Fibroblast of lung (primary cell): Measurements from ENCODE around the gene C3orf18. TPM values are rescaled to one million over a fixed set of nuclear protein-coding genes. Genes with fewer than 3 reads are reported as not detected.

ENCODE experiments used
- DNase-seq, 2 donors: peaks; one replicate each; pipeline versions ENCODE4 v3.0.0 to v3.0.0-alpha.2; 2010; ENCODE audit warnings: low read depth in 2 of 2
- H2AFZ ChIP-seq: 2 replicates; pipeline ENCODE4 v1.5.1; 2012; ENCODE audit warnings: low read length, control low read depth, inconsistent platforms
- H3K27ac ChIP-seq: 2 replicates; pipeline ENCODE4 v1.5.1; 2011; ENCODE audit warnings: low read length, control low read depth; ENCODE audit not compliant: insufficient read depth
- H3K27me3 ChIP-seq: 2 replicates; pipeline ENCODE4 v1.5.1; 2011; ENCODE audit warnings: mild to moderate bottlenecking, low read length; ENCODE audit not compliant: control insufficient read depth, insufficient read depth
- H3K36me3 ChIP-seq: 2 replicates; pipeline ENCODE4 v1.5.1; 2011; ENCODE audit warnings: low read length; ENCODE audit not compliant: control insufficient read depth, insufficient read depth
- H3K4me1 ChIP-seq: 2 replicates; pipeline ENCODE4 v1.5.1; 2011; ENCODE audit warnings: low read length; ENCODE audit not compliant: control insufficient read depth, insufficient read depth; ENCODE audit errors: extremely low read depth
- H3K4me2 ChIP-seq: 2 replicates; pipeline ENCODE4 v1.5.1; 2011; ENCODE audit warnings: low read length, control low read depth; ENCODE audit not compliant: insufficient read depth; ENCODE audit errors: extremely low read depth
- H3K4me3 ChIP-seq, 4 experiments: fragments of 200-600 bp in 1 of 4; sonication (generic) in 1 of 4; replicated peaks in 1 of 4; 2 replicates each; pipeline ENCODE4 v1.5.1; 2011 to 2016; ENCODE audit warnings: low read length in 4 of 4, low read depth in 3 of 4, mild to moderate bottlenecking in 3 of 4, control low read depth in 2 of 4, inconsistent platforms in 1 of 4, mixed read lengths in 1 of 4; ENCODE audit not compliant: insufficient read depth in 1 of 4; ENCODE audit errors: control extremely low read depth in 1 of 4
- H3K79me2 ChIP-seq: 2 replicates; pipeline ENCODE4 v1.5.1; 2012; ENCODE audit warnings: mild to moderate bottlenecking, low read length, inconsistent platforms; ENCODE audit not compliant: control insufficient read depth, insufficient read depth
- H3K9ac ChIP-seq: 2 replicates; pipeline ENCODE4 v1.5.1; 2011; ENCODE audit warnings: mild to moderate bottlenecking, low read length, control low read depth; ENCODE audit not compliant: insufficient read depth
- H3K9me3 ChIP-seq: 2 replicates; pipeline ENCODE4 v1.5.1; 2012; ENCODE audit warnings: low read depth, low read length; ENCODE audit not compliant: control insufficient read depth, insufficient read depth
- H4K20me1 ChIP-seq: 2 replicates; pipeline ENCODE4 v1.5.1; 2011; ENCODE audit warnings: low read length; ENCODE audit not compliant: control insufficient read depth, insufficient read depth; ENCODE audit errors: extremely low read depth
- CTCF ChIP-seq, 2 donors: IDR thresholded peaks in 1 of 2; conservative IDR thresholded peaks in 1 of 2; 1 replicate in 1 of 2; 2 replicates in 1 of 2; pipeline ENCODE4 v1.5.1; 2011 to 2012; ENCODE audit warnings: low read length in 2 of 2, control low read depth in 1 of 2, inconsistent platforms in 1 of 2, low read depth in 1 of 2, mild to moderate bottlenecking in 1 of 2
- EZH2 ChIP-seq: IDR thresholded peaks from 2 replicates; pipeline ENCODE4 v1.5.1; 2012; ENCODE audit warnings: low read length, control low read depth, mild to moderate bottlenecking; ENCODE audit errors: missing control alignments
- polyA plus RNA-seq, 2 donors: library from polyadenylated mRNA; depleted of rRNA in 1 of 2; stranded (reverse) in 1 of 2; unstranded in 1 of 2; fragments of >200 nt; gene quantifications; 2 replicates each; pipeline ENCODE4 v1.2.1, GENCODE V29; 2011 to 2012; ENCODE audit warnings: missing spikeins in 1 of 2
- total RNA-seq: library from RNA; depleted of rRNA; stranded (reverse); fragments of >200 nt; gene quantifications from 2 replicates; pipeline ENCODE4 v1.2.1, GENCODE V29; 2014

Gene C3orf18
- total and polyA plus RNA-seq, 2 donors (not counting 1 experiment from before 2014, with no cell fraction given): 8.7 to 25.8 TPM

- Histone ChIP-seq H3K27me3 (no peaks in the 10 kb centered on the region), H3K4me2 (no peak overlapping the region), H3K79me2 (no peaks in the 10 kb centered on the region), H3K9me3 (no peaks in the 10 kb centered on the region), H4K20me1 (no peaks in the 10 kb centered on the region), H3K4me3 (no peak overlapping the region), H2AFZ (no peak overlapping the region), H3K9ac (no peak overlapping the region), H3K36me3 (no peaks in the 10 kb centered on the region), H3K4me1 (no peaks in the 10 kb centered on the region), H3K27ac (no peak overlapping the region)
- no peak for DNase-seq
- TF ChIP-seq EZH2 (no peak), CTCF (conservative IDR thresholded peaks at IDR 0.05 in 1 of 2, IDR thresholded peaks at IDR 0.05 in 1 of 2; ENCODE audit: low read depth in 1 of 2, low read length in 2 of 2) (no peak)
Measured at GRCh38 chr3:50585919-50586762, 18.6 kb upstream of the C3orf18 start.

- TF ChIP-seq EZH2 (no peak), CTCF (conservative IDR thresholded peaks at IDR 0.05 in 1 of 2, IDR thresholded peaks at IDR 0.05 in 1 of 2; ENCODE audit: low read depth in 1 of 2, low read length in 2 of 2) (no peak)
Measured at GRCh38 chr3:50584391-50584790, 16.8 kb upstream of the C3orf18 start.

GRCh38 chr3:50583897-50584296 lies 16.4 kb upstream of the C3orf18 start:
- no peak overlapping the region for H3K9ac ChIP-seq
- no peaks in the 10 kb centered on the region for H3K79me2 ChIP-seq
- peaks cover 2% of the 10 kb centered on the region for H3K36me3 ChIP-seq
- no peaks in the 10 kb centered on the region for H4K20me1 ChIP-seq
- TF ChIP-seq EZH2 (no peak), CTCF (conservative IDR thresholded peaks at IDR 0.05 in 1 of 2, IDR thresholded peaks at IDR 0.05 in 1 of 2; ENCODE audit: low read depth in 1 of 2, low read length in 2 of 2) (no peak)
- H3K27ac ChIP-seq: no peak overlapping the region
- no peak overlapping the region for H3K4me2 ChIP-seq
- H3K4me1 ChIP-seq: no peaks in the 10 kb centered on the region
- no peak overlapping the region for H2AFZ ChIP-seq
- H3K4me3 ChIP-seq: no peak overlapping the region
- no peak for DNase-seq
- no peaks in the 10 kb centered on the region for H3K27me3 ChIP-seq
- H3K9me3 ChIP-seq: no peaks in the 10 kb centered on the region

More at GRCh38 chr3:50584391-50584790, 16.8 kb upstream of the C3orf18 start:
- Histone ChIP-seq H3K4me3 (no peak overlapping the region), H3K27ac (no peak overlapping the region), H3K27me3 (no peaks in the 10 kb centered on the region), H2AFZ (no peak overlapping the region), H3K9me3 (no peaks in the 10 kb centered on the region), H3K79me2 (no peaks in the 10 kb centered on the region), H4K20me1 (no peaks in the 10 kb centered on the region), H3K4me1 (no peaks in the 10 kb centered on the region), H3K9ac (no peak overlapping the region), H3K4me2 (no peak overlapping the region), H3K36me3 (peaks cover 2% of the 10 kb centered on the region)
- DNase-seq: no peak
